Neural cell (in vitro differentiated cells): ENCODE data around the gene AK8. TPM values are rescaled to one million over a fixed set of nuclear protein-coding genes. Genes with fewer than 3 reads are reported as not detected.

Experiments used
- H2AFZ ChIP-seq: fragments of 200-600, 300-800 bp; sonication (generic), shearing (Covaris generic); 2 replicates; pipeline ENCODE4 v1.6.0; 2014; ENCODE audit warnings: low read depth, mild to moderate bottlenecking, antibody characterized with exemption, low read length, moderate library complexity
- H3F3A ChIP-seq: fragments of 200-600 bp; shearing (Covaris generic); 2 replicates; pipeline ENCODE4 v1.6.1; 2016; ENCODE audit warnings: mild to moderate bottlenecking, moderate library complexity, mixed read lengths, antibody characterized with exemption, low read length; ENCODE audit not compliant: insufficient read depth, poor library complexity, severe bottlenecking
- H3K27ac ChIP-seq: fragments of 200-600, 300-800 bp; sonication (generic), shearing (Covaris generic); 2 replicates; pipeline ENCODE4 v1.5.1; 2014; ENCODE audit warnings: mild to moderate bottlenecking, low read length, moderate library complexity
- H3K27me3 ChIP-seq: fragments of 300-800, 200-600 bp; sonication (generic), shearing (Covaris generic); 2 replicates; pipeline ENCODE4 v1.6.0; 2014; ENCODE audit warnings: mild to moderate bottlenecking, low read depth, low read length, moderate library complexity; ENCODE audit not compliant: insufficient read depth
- H3K36me3 ChIP-seq: fragments of 300-800, 200-600 bp; sonication (generic), shearing (Covaris generic); 2 replicates; pipeline ENCODE4 v1.5.1; 2014; ENCODE audit warnings: mild to moderate bottlenecking, antibody characterized with exemption, low read length, moderate library complexity; ENCODE audit not compliant: insufficient read depth
- H3K4me2 ChIP-seq: fragments of 300-800, 200-600 bp; sonication (generic), shearing (Covaris generic); 2 replicates; pipeline ENCODE4 v1.6.0; 2014; ENCODE audit warnings: mild to moderate bottlenecking, low read length
- H3K4me3 ChIP-seq: fragments of 300-800, 200-600 bp; sonication (generic), shearing (Covaris generic); 2 replicates; pipeline ENCODE4 v1.5.1; 2014; ENCODE audit warnings: mild to moderate bottlenecking, low read length, moderate library complexity
- H3K79me2 ChIP-seq: fragments of 200-600 bp; shearing (Covaris generic); replicated peaks from 2 replicates; pipeline ENCODE4 v1.6.0; 2014; ENCODE audit warnings: mild to moderate bottlenecking, low read length, moderate library complexity; ENCODE audit not compliant: insufficient read depth
- H3K9ac ChIP-seq: fragments of 300-800, 200-600 bp; sonication (generic), shearing (Covaris generic); 2 replicates; pipeline ENCODE4 v1.6.1; 2016; ENCODE audit warnings: mild to moderate bottlenecking, low read length, mixed read lengths
- H3K9me2 ChIP-seq: fragments of 200-600 bp; shearing (Covaris generic); 2 replicates; pipeline ENCODE4 v1.6.1; 2016; ENCODE audit warnings: mild to moderate bottlenecking, low read length, mixed read lengths; ENCODE audit not compliant: insufficient read depth
- H3K9me3 ChIP-seq: fragments of 200-600, 300-800 bp; sonication (generic), shearing (Covaris generic); 2 replicates; pipeline ENCODE4 v1.6.1; 2016; ENCODE audit warnings: mild to moderate bottlenecking, mixed run types, low read length, moderate library complexity, mixed read lengths
- H4K20me1 ChIP-seq: fragments of 200-600 bp; shearing (Covaris generic); 2 replicates; pipeline ENCODE4 v1.6.1; 2016; ENCODE audit warnings: mild to moderate bottlenecking, mixed run types; ENCODE audit not compliant: insufficient read depth
- CTCF ChIP-seq: fragments of 450-650 bp; IDR thresholded peaks from 2 replicates; pipeline ENCODE4 v1.5.1; 2014; ENCODE audit warnings: antibody characterized with exemption, mild to moderate bottlenecking, moderate library complexity; ENCODE audit not compliant: poor library complexity, severe bottlenecking
- EP300 ChIP-seq: fragments of 450-650 bp; conservative IDR thresholded peaks from 2 replicates; pipeline ENCODE4 v1.6.1; 2014; ENCODE audit warnings: antibody characterized with exemption, mild to moderate bottlenecking, moderate library complexity; ENCODE audit not compliant: poor library complexity, severe bottlenecking
- EZH2 ChIP-seq: fragments of 200-600, 300-800 bp; shearing (Covaris generic), sonication (generic); IDR thresholded peaks from 2 replicates; pipeline ENCODE4 v1.6.1; 2014; ENCODE audit warnings: antibody characterized with exemption, low read length, borderline replicate concordance, mild to moderate bottlenecking; ENCODE audit not compliant: insufficient read depth, poor library complexity, severe bottlenecking
- MXI1 ChIP-seq: fragments of 450-650 bp; conservative IDR thresholded peaks from 2 replicates; pipeline ENCODE4 v1.6.1; 2014; ENCODE audit warnings: antibody characterized with exemption, mild to moderate bottlenecking; ENCODE audit not compliant: poor library complexity, severe bottlenecking
- POLR2AphosphoS5 ChIP-seq: IDR thresholded peaks from 2 replicates; pipeline ENCODE4 v1.6.1; 2012
- RAD21 ChIP-seq: fragments of 450-650 bp; conservative IDR thresholded peaks from 2 replicates; pipeline ENCODE4 v1.6.1; 2014; ENCODE audit warnings: antibody characterized with exemption, mild to moderate bottlenecking, moderate library complexity
- SMC3 ChIP-seq: fragments of 450-650 bp; conservative IDR thresholded peaks from 2 replicates; pipeline ENCODE4 v1.6.1; 2014; ENCODE audit warnings: antibody characterized with exemption, mild to moderate bottlenecking, moderate library complexity; ENCODE audit not compliant: poor library complexity
- TAF1 ChIP-seq: IDR thresholded peaks from 2 replicates; pipeline ENCODE4 v1.6.1; 2012; ENCODE audit warnings: low read depth
- polyA plus RNA-seq: library from polyadenylated mRNA; depleted of rRNA; stranded (reverse); fragments of >200 nt; gene quantifications from 2 replicates; pipeline ENCODE4 v1.2.3, GENCODE V29; 2014
- TF ChIP-seq, protein P1 (sequence below): IDR thresholded peaks from 2 replicates; pipeline ENCODE4 v1.6.1; 2012; ENCODE audit warnings: borderline replicate concordance

Gene AK8
- polyA plus RNA-seq, 1 donor from 2014 or later: 0.71 TPM

- Histone ChIP-seq H3K9me2 (no peaks in the 10 kb centered on the region), H3K4me2 (no peak overlapping the region), H3K27ac (no peak overlapping the region), H3K27me3 (no peaks in the 10 kb centered on the region), H3K79me2 (no peaks in the 10 kb centered on the region), H4K20me1 (no peaks in the 10 kb centered on the region), H2AFZ (no peak overlapping the region), H3K9ac (no peak overlapping the region), H3F3A (no peaks in the 10 kb centered on the region), H3K36me3 (no peaks in the 10 kb centered on the region), H3K9me3 (no peaks in the 10 kb centered on the region), H3K4me3 (no peak overlapping the region)
- no peak for TF ChIP-seq RAD21
- TF ChIP-seq CTCF: no peak
- no peak for TF ChIP-seq MXI1
- TF ChIP-seq, protein P1, sequence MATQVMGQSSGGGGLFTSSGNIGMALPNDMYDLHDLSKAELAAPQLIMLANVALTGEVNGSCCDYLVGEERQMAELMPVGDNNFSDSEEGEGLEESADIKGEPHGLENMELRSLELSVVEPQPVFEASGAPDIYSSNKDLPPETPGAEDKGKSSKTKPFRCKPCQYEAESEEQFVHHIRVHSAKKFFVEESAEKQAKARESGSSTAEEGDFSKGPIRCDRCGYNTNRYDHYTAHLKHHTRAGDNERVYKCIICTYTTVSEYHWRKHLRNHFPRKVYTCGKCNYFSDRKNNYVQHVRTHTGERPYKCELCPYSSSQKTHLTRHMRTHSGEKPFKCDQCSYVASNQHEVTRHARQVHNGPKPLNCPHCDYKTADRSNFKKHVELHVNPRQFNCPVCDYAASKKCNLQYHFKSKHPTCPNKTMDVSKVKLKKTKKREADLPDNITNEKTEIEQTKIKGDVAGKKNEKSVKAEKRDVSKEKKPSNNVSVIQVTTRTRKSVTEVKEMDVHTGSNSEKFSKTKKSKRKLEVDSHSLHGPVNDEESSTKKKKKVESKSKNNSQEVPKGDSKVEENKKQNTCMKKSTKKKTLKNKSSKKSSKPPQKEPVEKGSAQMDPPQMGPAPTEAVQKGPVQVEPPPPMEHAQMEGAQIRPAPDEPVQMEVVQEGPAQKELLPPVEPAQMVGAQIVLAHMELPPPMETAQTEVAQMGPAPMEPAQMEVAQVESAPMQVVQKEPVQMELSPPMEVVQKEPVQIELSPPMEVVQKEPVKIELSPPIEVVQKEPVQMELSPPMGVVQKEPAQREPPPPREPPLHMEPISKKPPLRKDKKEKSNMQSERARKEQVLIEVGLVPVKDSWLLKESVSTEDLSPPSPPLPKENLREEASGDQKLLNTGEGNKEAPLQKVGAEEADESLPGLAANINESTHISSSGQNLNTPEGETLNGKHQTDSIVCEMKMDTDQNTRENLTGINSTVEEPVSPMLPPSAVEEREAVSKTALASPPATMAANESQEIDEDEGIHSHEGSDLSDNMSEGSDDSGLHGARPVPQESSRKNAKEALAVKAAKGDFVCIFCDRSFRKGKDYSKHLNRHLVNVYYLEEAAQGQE: no peak
- TF ChIP-seq TAF1: no peak
- TF ChIP-seq EP300: no peak
- no peak for TF ChIP-seq EZH2
These were observed 37.1 kb downstream of the AK8 start for GRCh38 chr9:132840980-132841379.

DNA sequence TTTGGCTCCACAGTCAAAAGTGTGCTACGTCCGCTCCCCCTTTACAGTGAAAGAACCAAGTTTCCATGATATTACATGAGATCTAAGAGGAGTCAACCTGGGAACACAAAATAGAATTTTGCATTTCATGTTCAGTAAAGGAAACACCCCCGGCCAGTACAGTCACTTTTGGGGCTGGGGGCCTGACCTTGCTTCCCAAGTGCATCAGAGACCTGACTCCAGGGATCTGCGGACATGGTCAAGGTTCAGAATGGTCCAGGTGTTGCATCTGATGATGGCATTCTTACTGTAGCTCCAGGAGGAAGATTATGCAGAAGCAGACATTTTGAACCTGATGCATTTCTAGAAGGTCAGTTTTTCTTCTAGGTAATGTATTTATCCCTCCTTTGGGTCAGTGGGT lies 39.8 kb downstream of the AK8 start:
- no peaks in the 10 kb centered on the region for H4K20me1 ChIP-seq
- no peaks in the 10 kb centered on the region for H3K27me3 ChIP-seq
- H3K27ac ChIP-seq: no peak overlapping the region
- no peak overlapping the region for H3K9ac ChIP-seq
- no peak overlapping the region for H3K4me2 ChIP-seq
- no peaks in the 10 kb centered on the region for H3K9me3 ChIP-seq
- no peaks in the 10 kb centered on the region for H3K36me3 ChIP-seq
- H3K79me2 ChIP-seq: no peaks in the 10 kb centered on the region
- no peak overlapping the region for H3K4me3 ChIP-seq
- no peak overlapping the region for H2AFZ ChIP-seq
- no peaks in the 10 kb centered on the region for H3F3A ChIP-seq
- no peaks in the 10 kb centered on the region for H3K9me2 ChIP-seq
- TF ChIP-seq, protein P1: no peak
- TF ChIP-seq TAF1 (no peak), POLR2AphosphoS5 (no peak), SMC3 (no peak), RAD21 (no peak), EP300 (no peak), MXI1 (no peak), EZH2 (no peak), CTCF (no peak)
